Neural cell (in vitro differentiated cells): Measurements from ENCODE around the gene ANO9.

Source experiments
- EP300 ChIP-seq: fragments of 450-650 bp; conservative IDR thresholded peaks from 2 replicates; pipeline ENCODE4 v1.6.1; 2014; ENCODE audit warnings: antibody characterized with exemption, mild to moderate bottlenecking, moderate library complexity; ENCODE audit not compliant: poor library complexity, severe bottlenecking
- EZH2 ChIP-seq: fragments of 200-600, 300-800 bp; shearing (Covaris generic), sonication (generic); IDR thresholded peaks from 2 replicates; pipeline ENCODE4 v1.6.1; 2014; ENCODE audit warnings: antibody characterized with exemption, low read length, borderline replicate concordance, mild to moderate bottlenecking; ENCODE audit not compliant: insufficient read depth, poor library complexity, severe bottlenecking
- RAD21 ChIP-seq: fragments of 450-650 bp; conservative IDR thresholded peaks from 2 replicates; pipeline ENCODE4 v1.6.1; 2014; ENCODE audit warnings: antibody characterized with exemption, mild to moderate bottlenecking, moderate library complexity
- TAF1 ChIP-seq: IDR thresholded peaks from 2 replicates; pipeline ENCODE4 v1.6.1; 2012; ENCODE audit warnings: low read depth
- TF ChIP-seq, protein P1 (sequence below): fragments of 450-650 bp; IDR thresholded peaks from 2 replicates; pipeline ENCODE4 v1.5.1; 2014; ENCODE audit warnings: antibody characterized with exemption, mild to moderate bottlenecking, moderate library complexity; ENCODE audit not compliant: poor library complexity, severe bottlenecking

DNA sequence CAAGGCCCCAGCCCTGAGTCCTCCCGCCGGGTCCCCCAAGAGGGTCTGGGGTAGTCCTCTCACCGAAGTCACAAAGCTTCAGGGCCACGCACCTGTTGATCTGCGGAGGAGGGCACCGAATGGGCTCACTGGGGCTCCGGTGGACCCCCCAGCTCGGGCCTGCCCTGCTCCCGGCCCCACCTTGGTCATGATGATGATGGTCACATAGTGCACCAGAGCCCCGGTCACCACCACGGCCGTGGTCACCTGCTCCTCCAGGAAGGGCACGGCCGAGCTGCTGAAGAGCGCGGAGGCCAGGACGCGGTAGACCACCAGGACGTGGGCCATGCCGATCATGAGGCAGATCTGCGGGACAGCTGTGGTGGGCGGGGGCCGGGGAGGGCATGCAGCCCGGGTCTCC, 13.5 kb downstream of the ANO9 start:
- TF ChIP-seq, protein P1, sequence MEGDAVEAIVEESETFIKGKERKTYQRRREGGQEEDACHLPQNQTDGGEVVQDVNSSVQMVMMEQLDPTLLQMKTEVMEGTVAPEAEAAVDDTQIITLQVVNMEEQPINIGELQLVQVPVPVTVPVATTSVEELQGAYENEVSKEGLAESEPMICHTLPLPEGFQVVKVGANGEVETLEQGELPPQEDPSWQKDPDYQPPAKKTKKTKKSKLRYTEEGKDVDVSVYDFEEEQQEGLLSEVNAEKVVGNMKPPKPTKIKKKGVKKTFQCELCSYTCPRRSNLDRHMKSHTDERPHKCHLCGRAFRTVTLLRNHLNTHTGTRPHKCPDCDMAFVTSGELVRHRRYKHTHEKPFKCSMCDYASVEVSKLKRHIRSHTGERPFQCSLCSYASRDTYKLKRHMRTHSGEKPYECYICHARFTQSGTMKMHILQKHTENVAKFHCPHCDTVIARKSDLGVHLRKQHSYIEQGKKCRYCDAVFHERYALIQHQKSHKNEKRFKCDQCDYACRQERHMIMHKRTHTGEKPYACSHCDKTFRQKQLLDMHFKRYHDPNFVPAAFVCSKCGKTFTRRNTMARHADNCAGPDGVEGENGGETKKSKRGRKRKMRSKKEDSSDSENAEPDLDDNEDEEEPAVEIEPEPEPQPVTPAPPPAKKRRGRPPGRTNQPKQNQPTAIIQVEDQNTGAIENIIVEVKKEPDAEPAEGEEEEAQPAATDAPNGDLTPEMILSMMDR: no peak
- no peak for TF ChIP-seq EP300
- no peak for TF ChIP-seq TAF1
- TF ChIP-seq RAD21: no peak
- no peak for TF ChIP-seq EZH2
